GM19025 (cell line): ENCODE results near the gene DSE.

Experiments used
- ATAC-seq: cut with Tn5 transposase; IDR thresholded peaks from one replicate; pipeline ENCODE4 v1.9.1; 2021; ENCODE audit warnings: mild to moderate bottlenecking, low read depth, moderate library complexity; ENCODE audit not compliant: unreplicated experiment

DSE gene

GRCh38 chr6:116406678-116407345 is 36.1 kb downstream of the DSE start:
- ATAC-seq: no peak

GRCh38 chr6:116408491-116408890 is 37.7 kb downstream of the DSE start:
- peak; percentile 26 for ATAC-seq

- ATAC-seq: peak; percentile 71
Observed at GRCh38 chr6:116409756-116410155, 39.0 kb downstream of the DSE start.

- no peak for ATAC-seq
Observed at GRCh38 chr6:116411284-116411623, 40.5 kb downstream of the DSE start.

GRCh38 chr6:116412270-116412669 is 41.5 kb downstream of the DSE start:
- no peak for ATAC-seq

- no peak for ATAC-seq
Observed at GRCh38 chr6:116413357-116413756, 42.6 kb downstream of the DSE start.

- ATAC-seq: no peak
Observed at GRCh38 chr6:116417661-116418060, 46.9 kb downstream of the DSE start.

GRCh38 chr6:116419069-116419786 is 48.5 kb downstream of the DSE start:
- ATAC-seq: no peak

- no peak for ATAC-seq
Observed at GRCh38 chr6:116420341-116420740, 49.6 kb downstream of the DSE start.

- ATAC-seq: no peak
Observed at GRCh38 chr6:116422238-116422637, 51.5 kb downstream of the DSE start.

- no peak for ATAC-seq
Observed at GRCh38 chr6:116424001-116424400, 53.3 kb downstream of the DSE start.

- no peak for ATAC-seq
Observed at GRCh38 chr6:116426551-116426950, 55.8 kb downstream of the DSE start.

- no peak for ATAC-seq
Observed at GRCh38 chr6:116429111-116429510, 58.4 kb downstream of the DSE start.

GRCh38 chr6:116430860-116431259 is 60.1 kb downstream of the DSE start:
- no peak for ATAC-seq

- ATAC-seq: no peak
Observed at GRCh38 chr6:116431964-116432595, 61.3 kb downstream of the DSE start.

- ATAC-seq: no peak
Observed at GRCh38 chr6:116433206-116433712, 62.5 kb downstream of the DSE start.

GRCh38 chr6:116434056-116434725 is 63.4 kb downstream of the DSE start:
- no peak for ATAC-seq

GRCh38 chr6:116436586-116436985 is 65.8 kb downstream of the DSE start:
- no peak for ATAC-seq

GRCh38 chr6:116437656-116438055 is 66.9 kb downstream of the DSE start:
- ATAC-seq: no peak

GRCh38 chr6:116438590-116439448 is 68.1 kb downstream of the DSE start:
- ATAC-seq: no peak
